ENCODE results near the gene EEF1G. TPM values are rescaled to one million over a fixed set of nuclear protein-coding genes. Genes with fewer than 3 reads are reported as not detected.
A peak's percentile ranks its signal among the peaks of the same experiment; 100 is the strongest.

Gene EEF1G
- total and polyA plus RNA-seq, 4 donors, result 941 to 1,160 (median 1,086) TPM

DNA sequence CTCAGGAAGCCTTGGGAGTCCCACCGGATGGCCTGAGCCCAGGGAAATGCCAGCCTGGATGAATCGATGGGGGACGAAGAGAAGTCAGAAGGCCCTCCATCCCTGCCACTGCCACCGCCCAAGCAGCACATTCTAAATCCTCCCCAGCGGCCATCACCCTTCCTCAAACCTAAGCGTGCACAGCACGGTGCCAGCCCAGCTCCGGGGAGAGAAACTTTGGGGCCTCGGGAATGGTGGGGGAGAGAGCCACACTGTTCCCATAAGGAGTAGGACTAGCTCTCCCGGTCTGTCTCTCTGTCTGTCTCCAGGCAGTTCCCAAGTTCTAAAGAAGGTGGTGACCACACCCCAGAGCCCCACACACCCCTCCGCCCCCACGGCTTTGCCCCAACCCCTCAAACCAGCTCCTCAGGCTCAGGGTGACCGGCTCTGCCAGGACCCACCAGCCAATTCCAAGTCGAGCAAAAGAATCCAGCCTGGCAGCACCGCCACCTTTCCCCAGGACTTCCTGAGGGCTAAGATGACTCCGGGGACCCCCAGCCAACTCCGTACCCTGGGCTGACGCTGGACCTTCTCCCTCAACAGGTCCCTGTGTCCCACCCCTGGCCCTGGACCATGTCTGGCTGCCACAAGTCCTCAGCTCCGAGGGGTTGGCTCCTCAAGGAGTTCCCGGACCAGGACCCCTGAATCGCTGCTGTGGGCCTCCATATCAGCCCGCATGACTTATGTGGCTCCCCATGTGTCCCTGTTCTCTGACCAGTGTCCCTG is 29.8 kb downstream of the EEF1G start:
- Histone ChIP-seq H3K4me1 (ENCODE audit: control insufficient read depth in 5 of 5, insufficient read depth in 5 of 5, low read length in 5 of 5) (peaks cover 27 to 74% (median 42%) of the 10 kb centered on the region in 5 donors), H3K36me3 (ENCODE audit: control insufficient read depth in 4 of 4, insufficient read depth in 4 of 4, low read length in 4 of 4) (peaks cover 0 to 3% (median 0%) of the 10 kb centered on the region in 4 donors), H3K27me3 (ENCODE audit: control insufficient read depth in 3 of 3, insufficient read depth in 3 of 3, low read length in 2 of 3) (no peaks in the 10 kb centered on the region), H3K4me3 (peak overlapping the region; percentile 93), H3K9ac (ENCODE audit: insufficient read depth in 1 of 2, low read length in 2 of 2) (peak overlapping the region in 1 of 2 donors; percentile 85), H3K9me3 (ENCODE audit: control insufficient read depth in 4 of 4, insufficient read depth in 3 of 4, low read length in 3 of 4) (no peaks in the 10 kb centered on the region), H3K27ac (ENCODE audit: low read depth in 1 of 2, low read length in 1 of 2) (peak overlapping the region; percentile 98 to 100)
- TF ChIP-seq, protein P1, sequence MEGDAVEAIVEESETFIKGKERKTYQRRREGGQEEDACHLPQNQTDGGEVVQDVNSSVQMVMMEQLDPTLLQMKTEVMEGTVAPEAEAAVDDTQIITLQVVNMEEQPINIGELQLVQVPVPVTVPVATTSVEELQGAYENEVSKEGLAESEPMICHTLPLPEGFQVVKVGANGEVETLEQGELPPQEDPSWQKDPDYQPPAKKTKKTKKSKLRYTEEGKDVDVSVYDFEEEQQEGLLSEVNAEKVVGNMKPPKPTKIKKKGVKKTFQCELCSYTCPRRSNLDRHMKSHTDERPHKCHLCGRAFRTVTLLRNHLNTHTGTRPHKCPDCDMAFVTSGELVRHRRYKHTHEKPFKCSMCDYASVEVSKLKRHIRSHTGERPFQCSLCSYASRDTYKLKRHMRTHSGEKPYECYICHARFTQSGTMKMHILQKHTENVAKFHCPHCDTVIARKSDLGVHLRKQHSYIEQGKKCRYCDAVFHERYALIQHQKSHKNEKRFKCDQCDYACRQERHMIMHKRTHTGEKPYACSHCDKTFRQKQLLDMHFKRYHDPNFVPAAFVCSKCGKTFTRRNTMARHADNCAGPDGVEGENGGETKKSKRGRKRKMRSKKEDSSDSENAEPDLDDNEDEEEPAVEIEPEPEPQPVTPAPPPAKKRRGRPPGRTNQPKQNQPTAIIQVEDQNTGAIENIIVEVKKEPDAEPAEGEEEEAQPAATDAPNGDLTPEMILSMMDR (IDR thresholded peaks at IDR 0.05; ENCODE audit: control extremely low read depth, extremely low read depth), result no peak
- ATAC-seq (ENCODE audit: insufficient read depth, low FRiP score) (no peak), DNase-seq (peak in 1 of 3 donors; percentile 13)
- WGBS, 2 donors, result 33 to 63% methylated on average over 22 of the region's 22 CpGs

GRCh38 chr11:62542750-62543567 is 30.7 kb downstream of the EEF1G start:
- WGBS, 2 donors, result 8 to 17% methylated on average over 23 to 30 of the region's 30 CpGs
- peak; percentile 43 for ATAC-seq (ENCODE audit: insufficient read depth, low FRiP score)
- no peaks in the 10 kb centered on the region for H3K27me3 ChIP-seq (ENCODE audit: control insufficient read depth in 3 of 3, insufficient read depth in 3 of 3, low read length in 2 of 3)

DNA sequence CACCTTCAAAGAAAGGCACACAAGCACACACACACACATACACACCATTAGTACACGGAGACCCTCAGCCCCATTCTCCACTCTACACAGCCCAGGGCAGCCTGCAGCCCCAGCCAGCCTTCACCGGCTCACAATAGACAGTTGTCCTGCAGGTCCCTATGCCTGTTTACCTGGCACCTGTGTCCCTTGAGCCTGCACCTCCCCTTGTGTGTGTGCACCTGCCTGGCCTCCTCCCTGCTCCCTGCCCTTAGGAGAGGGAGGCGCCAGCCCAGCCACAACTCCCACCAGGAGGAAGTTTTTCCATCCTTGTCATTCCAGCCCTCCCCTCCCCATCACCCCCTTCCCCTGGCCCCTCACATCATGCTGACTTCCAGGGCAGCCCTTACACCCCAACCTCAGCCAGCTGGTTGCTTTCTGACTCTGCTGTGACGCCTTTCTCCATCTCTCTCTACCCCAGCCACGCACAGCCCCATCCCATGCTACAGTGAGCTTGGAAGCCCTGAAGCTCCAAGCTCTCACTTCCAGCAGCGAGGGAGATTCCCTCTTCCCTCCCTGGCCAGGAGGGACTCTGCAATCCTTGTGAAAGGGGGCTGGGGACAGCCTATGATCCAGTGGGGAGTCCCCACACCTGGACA is 31.5 kb downstream of the EEF1G start:
- ATAC-seq (ENCODE audit: insufficient read depth, low FRiP score) (no peak), DNase-seq (no peak)
- 50 to 75% methylated on average over 6 of the region's 6 CpGs for whole genome bisulfite sequencing, 2 donors
- Histone ChIP-seq H3K36me3 (ENCODE audit: control insufficient read depth in 4 of 4, insufficient read depth in 4 of 4, low read length in 4 of 4) (peaks cover 0 to 3% (median 0%) of the 10 kb centered on the region in 4 donors), H3K9ac (ENCODE audit: insufficient read depth in 1 of 2, low read length in 2 of 2) (peak overlapping the region in 1 of 2 donors; percentile 69), H3K27me3 (ENCODE audit: control insufficient read depth in 3 of 3, insufficient read depth in 3 of 3, low read length in 2 of 3) (no peaks in the 10 kb centered on the region), H3K9me3 (ENCODE audit: control insufficient read depth in 4 of 4, insufficient read depth in 3 of 4, low read length in 3 of 4) (no peaks in the 10 kb centered on the region), H3K27ac (ENCODE audit: low read depth in 1 of 2, low read length in 1 of 2) (peak overlapping the region; percentile 98 to 100), H3K4me3 (no peak overlapping the region), H3K4me1 (ENCODE audit: control insufficient read depth in 5 of 5, insufficient read depth in 5 of 5, low read length in 5 of 5) (peaks cover 30 to 75% (median 42%) of the 10 kb centered on the region in 5 donors)
- TF ChIP-seq, protein P1 (IDR thresholded peaks at IDR 0.05; ENCODE audit: control extremely low read depth, extremely low read depth), result no peak

More at GRCh38 chr11:62542750-62543567, 30.7 kb downstream of the EEF1G start:
- Histone ChIP-seq H3K9ac (ENCODE audit: insufficient read depth in 1 of 2, low read length in 2 of 2) (peak overlapping the region in 1 of 2 donors; percentile 70), H3K9me3 (ENCODE audit: control insufficient read depth in 4 of 4, insufficient read depth in 3 of 4, low read length in 3 of 4) (no peaks in the 10 kb centered on the region), H3K4me3 (peak overlapping the region; percentile 31), H3K36me3 (ENCODE audit: control insufficient read depth in 4 of 4, insufficient read depth in 4 of 4, low read length in 4 of 4) (peaks cover 0 to 3% (median 0%) of the 10 kb centered on the region in 4 donors), H3K27ac (ENCODE audit: low read depth in 1 of 2, low read length in 1 of 2) (peak overlapping the region; percentile 98 to 100), H3K4me1 (ENCODE audit: control insufficient read depth in 5 of 5, insufficient read depth in 5 of 5, low read length in 5 of 5) (peaks cover 30 to 79% (median 46%) of the 10 kb centered on the region in 5 donors)
- TF ChIP-seq, protein P1 (IDR thresholded peaks at IDR 0.05; ENCODE audit: control extremely low read depth, extremely low read depth), result peak; percentile 85
- DNase-seq, result peak; percentile 80 to 84 (median 83)
